Thymus (tissue), 11 donors: ENCODE results near the gene MYOG. TPM values are rescaled to one million over a fixed set of nuclear protein-coding genes. Genes with fewer than 3 reads are reported as not detected.
A peak's percentile ranks its signal among the peaks of the same experiment; 100 is the strongest.

Source experiments
- DNase-seq, 9 donors: peaks; one replicate each; pipeline ENCODE4 v3.0.0-alpha.2; 2013; ENCODE audit warnings: low spot score in 9 of 9, low read depth in 6 of 9, missing footprints in 1 of 9
- H3K27ac ChIP-seq, 2 donors: one replicate each; pipeline ENCODE4 v1.5.1; 2013; ENCODE audit warnings: control low read depth in 1 of 2, low read depth in 1 of 2, low read length in 1 of 2, mild to moderate bottlenecking in 1 of 2, moderate library complexity in 1 of 2
- H3K27me3 ChIP-seq, 2 donors: one replicate each; pipeline ENCODE4 v1.5.1; 2013; ENCODE audit warnings: low read length in 1 of 2; ENCODE audit not compliant: control insufficient read depth in 2 of 2, insufficient read depth in 1 of 2
- H3K36me3 ChIP-seq, 2 donors: one replicate each; pipeline ENCODE4 v1.5.1; 2013; ENCODE audit warnings: low read length in 1 of 2, mild to moderate bottlenecking in 1 of 2, moderate library complexity in 1 of 2; ENCODE audit not compliant: control insufficient read depth in 2 of 2, insufficient read depth in 2 of 2
- H3K4me1 ChIP-seq, 2 donors: one replicate each; pipeline ENCODE4 v1.5.1; 2013; ENCODE audit warnings: low read length in 2 of 2; ENCODE audit not compliant: control insufficient read depth in 2 of 2, insufficient read depth in 2 of 2
- H3K4me3 ChIP-seq, 2 donors: one replicate each; pipeline ENCODE4 v1.5.1; 2013; ENCODE audit warnings: low read length in 2 of 2, control low read depth in 1 of 2, mild to moderate bottlenecking in 1 of 2
- H3K9me3 ChIP-seq, 2 donors: one replicate each; pipeline ENCODE4 v1.5.1; 2013; ENCODE audit warnings: low read length in 1 of 2, mild to moderate bottlenecking in 1 of 2; ENCODE audit not compliant: control insufficient read depth in 2 of 2, insufficient read depth in 1 of 2
- WGBS: extraction: QIAGEN DNeasy Blood & Tissue Kit; methylation state at CpG from one replicate; pipeline ENCODE4 v1.1.7; 2013; 5-methylcytosine and 5-hydroxymethylcytosine counted together
- polyA plus RNA-seq: library from polyadenylated mRNA; stranded (reverse); fragments of 200-250 nt; gene quantifications from one replicate; pipeline ENCODE4 v1.2.3, GENCODE V29; 2013
- total RNA-seq: library from RNA; stranded (reverse); fragments of 120-200 nt; gene quantifications from one replicate; pipeline ENCODE4 v1.2.4, GENCODE V29; 2013
- donor health status: healthy.

The MYOG gene
- total and polyA plus RNA-seq, 2 donors = 4.7 to 7.8 TPM

GRCh38 chr1:203127666-203128430 lies 42.0 kb upstream of the MYOG start, which contains the start of gene ADORA1:
TSS of gene ADORA1 (plus strand) at chr1:203127726. CDS start at chr1:203128842, 1,116 bp downstream.
- no peaks in the 10 kb centered on the region for H3K36me3 ChIP-seq
- H3K27me3 ChIP-seq = peaks cover 32 to 82% of the 10 kb centered on the region in 2 donors
- DNase-seq = no peak
- H3K9me3 ChIP-seq = no peaks in the 10 kb centered on the region
- peak within 1 kb of the TSS in 1 of 2 donors; percentile 27 for H3K4me3 ChIP-seq
- H3K27ac ChIP-seq = no peak within 1 kb of the TSS
- H3K4me1 ChIP-seq = peaks cover 0 to 8% of the 10 kb centered on the region in 2 donors
- 2% methylated on average over 51 of the region's 51 CpGs for WGBS

GRCh38 chr1:203126866-203127665 lies 41.3 kb upstream of the MYOG start:
- 13% methylated on average over 12 of the region's 12 CpGs for WGBS
- Histone ChIP-seq H3K36me3 (no peaks in the 10 kb centered on the region), H3K27ac (no peak overlapping the region), H3K4me3 (peak overlapping the region in 1 of 2 donors; percentile 27), H3K9me3 (no peaks in the 10 kb centered on the region), H3K27me3 (peaks cover 32 to 85% of the 10 kb centered on the region in 2 donors), H3K4me1 (peaks cover 0 to 8% of the 10 kb centered on the region in 2 donors)
- no peak for DNase-seq

- WGBS = 28% methylated on average over 8 of the region's 8 CpGs
- Histone ChIP-seq H3K36me3 (no peaks in the 10 kb centered on the region), H3K27me3 (peaks cover 32 to 86% of the 10 kb centered on the region in 2 donors), H3K4me3 (no peak overlapping the region), H3K9me3 (no peaks in the 10 kb centered on the region), H3K27ac (no peak overlapping the region), H3K4me1 (peaks cover 0 to 8% of the 10 kb centered on the region in 2 donors)
- DNase-seq = no peak
These were observed 40.5 kb upstream of the MYOG start for GRCh38 chr1:203126151-203126865.

GRCh38 chr1:203124546-203125317 lies 38.9 kb upstream of the MYOG start:
- no peak for DNase-seq
- Histone ChIP-seq H3K4me1 (peaks cover 0 to 8% of the 10 kb centered on the region in 2 donors), H3K27ac (no peak overlapping the region), H3K9me3 (no peaks in the 10 kb centered on the region), H3K4me3 (no peak overlapping the region), H3K36me3 (no peaks in the 10 kb centered on the region), H3K27me3 (peaks cover 32 to 87% of the 10 kb centered on the region in 2 donors)
- 85% methylated on average over 5 of the region's 5 CpGs for WGBS

GRCh38 chr1:203124011-203124410 lies 38.2 kb upstream of the MYOG start:
- Histone ChIP-seq H3K4me1 (peaks cover 0 to 8% of the 10 kb centered on the region in 2 donors), H3K27me3 (peaks cover 28 to 82% of the 10 kb centered on the region in 2 donors), H3K9me3 (no peaks in the 10 kb centered on the region), H3K36me3 (no peaks in the 10 kb centered on the region), H3K4me3 (no peak overlapping the region), H3K27ac (no peak overlapping the region)
- no peak for DNase-seq
- 86% methylated on average over 5 of the region's 5 CpGs for WGBS

- Histone ChIP-seq H3K27me3 (peaks cover 12 to 82% of the 10 kb centered on the region in 2 donors), H3K36me3 (no peaks in the 10 kb centered on the region)
- no peak for DNase-seq
These were observed 36.3 kb upstream of the MYOG start for GRCh38 chr1:203122159-203122558.

GRCh38 chr1:203121186-203122015 lies 35.6 kb upstream of the MYOG start:
- Histone ChIP-seq H3K36me3 (no peaks in the 10 kb centered on the region), H3K27me3 (peaks cover 5 to 81% of the 10 kb centered on the region in 2 donors), H3K4me1 (no peaks in the 10 kb centered on the region), H3K27ac (no peak overlapping the region), H3K4me3 (no peak overlapping the region), H3K9me3 (peaks cover 0 to 2% of the 10 kb centered on the region in 2 donors)
- no peak for DNase-seq
- WGBS = 41% methylated on average over 11 of the region's 11 CpGs

More at GRCh38 chr1:203122159-203122558, 36.3 kb upstream of the MYOG start:
- Histone ChIP-seq H3K4me3 (no peak overlapping the region), H3K4me1 (peaks cover 0 to 4% of the 10 kb centered on the region in 2 donors), H3K27ac (no peak overlapping the region), H3K9me3 (peaks cover 0 to 2% of the 10 kb centered on the region in 2 donors)
- 99% methylated on average over 2 of the region's 2 CpGs for WGBS
